Progenitor cell of endocrine pancreas (in vitro differentiated cells): ENCODE data around the gene ZNF234. TPM values are rescaled to one million over a fixed set of nuclear protein-coding genes. Genes with fewer than 3 reads are reported as not detected.

Experiments
- DNase-seq: peaks from one replicate; pipeline ENCODE4 v3.0.0; 2021; ENCODE audit warnings: low spot score; ENCODE audit not compliant: unreplicated experiment
- H3K27ac Mint-ChIP-seq: 2 replicates; pipeline ENCODE4 v1.8.0; 2021; ENCODE audit warnings: mild to moderate bottlenecking, moderate library complexity, mixed read lengths
- H3K27me3 Mint-ChIP-seq: 2 replicates; pipeline ENCODE4 v1.8.0; 2021; ENCODE audit warnings: mixed read lengths
- H3K36me3 Mint-ChIP-seq: 2 replicates; pipeline ENCODE4 v1.8.0; 2022; ENCODE audit warnings: mixed read lengths; ENCODE audit not compliant: insufficient read depth
- H3K4me1 Mint-ChIP-seq: 2 replicates; pipeline ENCODE4 v1.8.0; 2021; ENCODE audit warnings: low read depth, mixed read lengths
- H3K4me3 Mint-ChIP-seq: 2 replicates; pipeline ENCODE4 v1.8.0; 2021; ENCODE audit warnings: low read depth, mild to moderate bottlenecking, moderate library complexity, mixed read lengths
- H3K9me3 Mint-ChIP-seq: 2 replicates; pipeline ENCODE4 v1.8.0; 2021; ENCODE audit warnings: low read depth, mixed read lengths
- CTCF ChIP-seq: fragments of 200-600 bp; sonication (generic); IDR thresholded peaks from one replicate; pipeline ENCODE4 v1.5.0; 2021; ENCODE audit warnings: antibody characterized with exemption, mild to moderate bottlenecking; ENCODE audit not compliant: unreplicated experiment
- total RNA-seq: library from RNA; stranded (reverse); gene quantifications from 2 replicates; pipeline ENCODE4 v1.2.1, GENCODE V29; 2021

The ZNF234 gene
- total RNA-seq, 1 donor from 2014 or later = 24.9 TPM

- Mint-ChIP-seq H3K27ac (no peak overlapping the region), H3K36me3 (peaks cover 39% of the 10 kb centered on the region), H3K27me3 (no peaks in the 10 kb centered on the region), H3K9me3 (peaks cover 20% of the 10 kb centered on the region), H3K4me1 (no peaks in the 10 kb centered on the region), H3K4me3 (no peak overlapping the region)
- DNase-seq = no peak
- TF ChIP-seq CTCF = no peak
Observed at GRCh38 chr19:44131955-44132354, 9.4 kb upstream of the ZNF234 start.

DNA sequence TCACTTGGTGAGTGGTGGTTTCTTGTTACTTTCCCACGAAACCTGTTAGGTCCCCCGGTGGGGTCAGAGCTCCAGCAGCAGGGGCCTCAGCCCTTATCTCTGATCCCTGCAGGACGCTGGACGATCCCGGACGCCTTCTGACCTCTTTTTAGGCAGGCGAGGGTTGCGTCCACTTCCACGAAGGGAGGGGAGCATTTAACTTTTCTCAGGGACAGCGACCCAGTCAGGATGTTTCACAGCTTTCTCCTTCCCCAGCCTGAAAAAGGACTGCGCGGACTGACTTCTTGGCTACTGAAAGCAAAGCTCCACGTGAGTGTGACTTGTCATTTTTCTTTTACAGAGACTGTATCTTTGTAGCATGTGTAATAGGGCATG is 692 bp downstream of the ZNF234 start:
- TF ChIP-seq CTCF = no peak
- Mint-ChIP-seq H3K4me3 (peak overlapping the region; percentile 91), H3K4me1 (peaks cover 14% of the 10 kb centered on the region), H3K9me3 (no peaks in the 10 kb centered on the region), H3K27me3 (no peaks in the 10 kb centered on the region), H3K27ac (peak overlapping the region; percentile 94), H3K36me3 (peaks cover 4% of the 10 kb centered on the region)
- DNase-seq = no peak

GRCh38 chr19:44149776-44150175 is 8.4 kb downstream of the ZNF234 start:
- H3K27ac Mint-ChIP-seq = no peak overlapping the region
- H3K27me3 Mint-ChIP-seq = no peaks in the 10 kb centered on the region
- H3K4me3 Mint-ChIP-seq = no peak overlapping the region
- DNase-seq = no peak
- no peaks in the 10 kb centered on the region for H3K4me1 Mint-ChIP-seq
- peaks cover 44% of the 10 kb centered on the region for H3K36me3 Mint-ChIP-seq
- TF ChIP-seq CTCF = no peak
- peaks cover 8% of the 10 kb centered on the region for H3K9me3 Mint-ChIP-seq

DNA sequence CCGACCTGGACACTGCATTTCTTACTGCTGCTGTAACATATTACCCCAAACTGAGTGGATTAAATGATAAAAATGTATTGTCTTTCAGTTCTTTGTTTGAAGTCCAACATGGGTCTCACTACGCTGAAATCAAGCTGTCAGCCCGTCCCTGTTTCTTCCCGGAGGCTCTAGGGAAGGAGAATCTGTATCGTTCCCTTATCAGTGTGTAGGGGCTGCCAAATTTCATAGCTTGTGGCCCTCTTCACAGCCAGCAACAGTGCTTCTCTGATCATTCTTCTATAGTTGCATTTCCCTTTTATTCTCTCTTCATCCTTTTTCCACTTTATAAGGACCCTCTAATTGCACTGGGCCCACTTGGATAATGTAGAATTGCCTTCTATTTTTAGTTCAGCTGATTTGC is 10.1 kb downstream of the ZNF234 start:
- H3K36me3 Mint-ChIP-seq = peaks cover 52% of the 10 kb centered on the region
- no peak for TF ChIP-seq CTCF
- no peak overlapping the region for H3K27ac Mint-ChIP-seq

DNA sequence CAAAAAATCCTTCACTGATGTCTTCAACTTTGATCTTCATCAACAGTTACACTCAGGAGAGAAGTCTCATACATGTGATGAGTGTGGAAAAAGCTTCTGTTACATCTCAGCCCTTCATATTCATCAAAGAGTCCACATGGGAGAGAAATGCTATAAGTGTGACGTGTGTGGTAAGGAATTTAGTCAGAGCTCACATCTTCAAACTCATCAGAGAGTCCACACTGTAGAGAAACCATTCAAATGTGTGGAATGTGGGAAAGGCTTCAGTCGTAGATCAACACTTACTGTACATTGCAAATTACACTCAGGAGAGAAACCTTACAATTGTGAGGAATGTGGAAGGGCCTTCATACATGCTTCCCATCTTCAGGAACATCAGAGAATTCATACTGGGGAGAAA is 15.1 kb downstream of the ZNF234 start:
- no peak overlapping the region for H3K4me3 Mint-ChIP-seq
- H3K36me3 Mint-ChIP-seq = peaks cover 60% of the 10 kb centered on the region
- H3K27me3 Mint-ChIP-seq = no peaks in the 10 kb centered on the region
- H3K27ac Mint-ChIP-seq = no peak overlapping the region
- H3K4me1 Mint-ChIP-seq = no peaks in the 10 kb centered on the region
- TF ChIP-seq CTCF = no peak
- peaks cover 31% of the 10 kb centered on the region for H3K9me3 Mint-ChIP-seq
- DNase-seq = no peak

More for the DNA sequence above, 10.1 kb downstream of the ZNF234 start:
- DNase-seq = no peak
- H3K4me1 Mint-ChIP-seq = no peaks in the 10 kb centered on the region
- no peaks in the 10 kb centered on the region for H3K27me3 Mint-ChIP-seq
- no peak overlapping the region for H3K4me3 Mint-ChIP-seq
- peaks cover 15% of the 10 kb centered on the region for H3K9me3 Mint-ChIP-seq
